Keratinocyte (primary cell): ENCODE results near the gene PRKAG2. TPM values are rescaled to one million over a fixed set of nuclear protein-coding genes. Genes with fewer than 3 reads are reported as not detected.

Experiments used
- DNase-seq: peaks from one replicate; pipeline ENCODE4 v3.0.0-alpha.2; 2011; ENCODE audit warnings: low read depth, missing footprints, low spot score
- FAIRE-seq: peaks from 2 replicates; lab custom pipeline; 2011; peaks lifted over from hg19 to GRCh38; lab: Jason Lieb, UNC
- H2AFZ ChIP-seq: 2 replicates; pipeline ENCODE4 v1.6.0; 2012; ENCODE audit warnings: low read length, control low read depth, inconsistent platforms; ENCODE audit not compliant: control insufficient read depth
- H3K27ac ChIP-seq: 2 replicates; pipeline ENCODE4 v1.5.1; 2011; ENCODE audit warnings: low read length; ENCODE audit not compliant: control insufficient read depth, insufficient read depth
- H3K27me3 ChIP-seq: 3 replicates; pipeline ENCODE4 v1.6.0; 2011; ENCODE audit warnings: low read length; ENCODE audit not compliant: control insufficient read depth, insufficient read depth; ENCODE audit errors: extremely low read depth
- H3K36me3 ChIP-seq, 2 experiments: 2 replicates in 1 of 2; 3 replicates in 1 of 2; pipeline ENCODE4 v1.5.1; 2011; ENCODE audit warnings: low read length in 2 of 2, mild to moderate bottlenecking in 1 of 2; ENCODE audit not compliant: control insufficient read depth in 2 of 2, insufficient read depth in 2 of 2; ENCODE audit errors: extremely low read depth in 1 of 2
- H3K4me1 ChIP-seq: 3 replicates; pipeline ENCODE4 v1.5.1; 2011; ENCODE audit warnings: low read length; ENCODE audit not compliant: control insufficient read depth, insufficient read depth; ENCODE audit errors: extremely low read depth
- H3K4me2 ChIP-seq: 3 replicates; pipeline ENCODE4 v1.6.0; 2011; ENCODE audit warnings: low read depth, low read length; ENCODE audit not compliant: control insufficient read depth, insufficient read depth; ENCODE audit errors: extremely low read depth
- H3K4me3 ChIP-seq, 3 experiments: fragments of 200-600 bp in 1 of 3; sonication (generic) in 1 of 3; 2 replicates in 2 of 3; 3 replicates in 1 of 3; pipeline ENCODE4 v1.5.1; 2011 to 2016; ENCODE audit warnings: low read length in 3 of 3, mild to moderate bottlenecking in 3 of 3, control low read depth in 2 of 3, inconsistent platforms in 1 of 3, low read depth in 1 of 3, mixed read lengths in 1 of 3, mixed run types in 1 of 3, moderate library complexity in 1 of 3; ENCODE audit not compliant: control insufficient read depth in 2 of 3, insufficient read depth in 2 of 3; ENCODE audit errors: extremely low read depth in 1 of 3
- H3K79me2 ChIP-seq: 2 replicates; pipeline ENCODE4 v1.6.0; 2012; ENCODE audit warnings: low read length; ENCODE audit not compliant: control insufficient read depth, insufficient read depth
- H3K9ac ChIP-seq: 3 replicates; pipeline ENCODE4 v1.6.0; 2011; ENCODE audit warnings: low read length; ENCODE audit not compliant: control insufficient read depth, insufficient read depth; ENCODE audit errors: extremely low read depth
- H3K9me1 ChIP-seq: 3 replicates; pipeline ENCODE4 v1.6.0; 2011; ENCODE audit warnings: low read length; ENCODE audit not compliant: control insufficient read depth, insufficient read depth; ENCODE audit errors: extremely low read depth
- H3K9me3 ChIP-seq: 2 replicates; pipeline ENCODE4 v1.5.1; 2012; ENCODE audit warnings: low read depth, low read length; ENCODE audit not compliant: control insufficient read depth
- H4K20me1 ChIP-seq: 3 replicates; pipeline ENCODE4 v1.6.0; 2011; ENCODE audit warnings: low read length; ENCODE audit not compliant: control insufficient read depth, insufficient read depth; ENCODE audit errors: extremely low read depth
- EZH2 ChIP-seq: IDR thresholded peaks from one replicate; pipeline ENCODE4 v1.6.1; 2012; ENCODE audit warnings: inconsistent platforms, mild to moderate bottlenecking, low read length, moderate library complexity
- dilution Hi-C: fragments of 300-500 bp; cut with MboI; formaldehyde crosslinking; loops from one replicate; pipeline ENCODE4 v1.7.0; 2020; ENCODE audit warnings: low sequenced_read_pairs; ENCODE audit not compliant: extremely low pct_ligation_motif_present
- polyA plus RNA-seq, 5 experiments: library from polyadenylated mRNA; depleted of rRNA in 3 of 5; stranded (reverse) in 3 of 5; stranded (forward) in 1 of 5; unstranded in 1 of 5; fragments of >200 nt; gene quantifications; 1 replicate in 1 of 5; 2 replicates in 3 of 5; 3 replicates in 1 of 5; pipeline versions ENCODE4 v1.2.1 to v1.2.3, GENCODE V29; 2011 to 2012; ENCODE audit warnings: missing spikeins in 2 of 5, low read depth in 1 of 5, low replicate concordance in 1 of 5
- TF ChIP-seq, protein P1 (sequence below), 3 experiments: IDR thresholded peaks in 1 of 3; conservative IDR thresholded peaks in 1 of 3; optimal IDR thresholded peaks in 1 of 3; 2 replicates in 2 of 3; 3 replicates in 1 of 3; pipeline versions ENCODE3 to v1.5.1; 2011; ENCODE audit warnings: low read length in 3 of 3, mild to moderate bottlenecking in 3 of 3, moderate library complexity in 2 of 3, control low read depth in 1 of 3, inconsistent platforms in 1 of 3; ENCODE audit not compliant: insufficient read depth in 2 of 3; ENCODE audit errors: extremely low read depth in 1 of 3

PRKAG2 gene
- polyA plus RNA-seq, 1 donor (not counting 4 experiments of a cell fraction or from before 2014, with no cell fraction given), result 39.5 TPM

DNA sequence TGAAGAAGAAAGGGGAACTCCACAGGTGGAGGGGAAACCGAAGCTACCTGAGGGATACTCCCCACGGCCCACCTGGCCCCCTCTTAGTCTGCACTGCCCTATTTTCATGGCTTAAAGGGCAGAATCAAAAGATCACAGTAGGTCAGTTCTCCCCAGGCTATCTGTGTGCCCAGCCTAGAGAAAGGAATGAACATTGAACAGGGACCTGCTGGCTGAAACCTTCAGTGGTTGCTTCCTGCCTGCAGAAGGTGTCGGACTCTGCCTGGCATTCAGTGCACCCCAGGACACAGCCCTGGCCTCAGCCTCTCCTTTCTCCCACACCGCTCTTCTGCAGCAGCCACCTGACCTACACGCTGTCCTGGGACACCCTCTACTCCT is 74.5 kb downstream of the PRKAG2 start:
- dilution Hi-C loops, result no loop called here
- DNase-seq (no peak), FAIRE-seq (no peak)
- TF ChIP-seq, protein P1, sequence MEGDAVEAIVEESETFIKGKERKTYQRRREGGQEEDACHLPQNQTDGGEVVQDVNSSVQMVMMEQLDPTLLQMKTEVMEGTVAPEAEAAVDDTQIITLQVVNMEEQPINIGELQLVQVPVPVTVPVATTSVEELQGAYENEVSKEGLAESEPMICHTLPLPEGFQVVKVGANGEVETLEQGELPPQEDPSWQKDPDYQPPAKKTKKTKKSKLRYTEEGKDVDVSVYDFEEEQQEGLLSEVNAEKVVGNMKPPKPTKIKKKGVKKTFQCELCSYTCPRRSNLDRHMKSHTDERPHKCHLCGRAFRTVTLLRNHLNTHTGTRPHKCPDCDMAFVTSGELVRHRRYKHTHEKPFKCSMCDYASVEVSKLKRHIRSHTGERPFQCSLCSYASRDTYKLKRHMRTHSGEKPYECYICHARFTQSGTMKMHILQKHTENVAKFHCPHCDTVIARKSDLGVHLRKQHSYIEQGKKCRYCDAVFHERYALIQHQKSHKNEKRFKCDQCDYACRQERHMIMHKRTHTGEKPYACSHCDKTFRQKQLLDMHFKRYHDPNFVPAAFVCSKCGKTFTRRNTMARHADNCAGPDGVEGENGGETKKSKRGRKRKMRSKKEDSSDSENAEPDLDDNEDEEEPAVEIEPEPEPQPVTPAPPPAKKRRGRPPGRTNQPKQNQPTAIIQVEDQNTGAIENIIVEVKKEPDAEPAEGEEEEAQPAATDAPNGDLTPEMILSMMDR (optimal IDR thresholded peaks at IDR 0.05 in 1 of 3, IDR thresholded peaks at IDR 0.05 in 1 of 3, conservative IDR thresholded peaks at IDR 0.05 in 1 of 3; ENCODE audit: extremely low read depth in 1 of 3, insufficient read depth in 2 of 3, low read length in 3 of 3), result no peak
- TF ChIP-seq EZH2, result no peak
- Histone ChIP-seq H3K4me1 (peaks cover 5% of the 10 kb centered on the region), H3K9me1 (no peaks in the 10 kb centered on the region), H2AFZ (no peak overlapping the region), H3K9me3 (no peaks in the 10 kb centered on the region), H4K20me1 (no peaks in the 10 kb centered on the region), H3K27ac (no peak overlapping the region), H3K4me2 (no peak overlapping the region), H3K9ac (no peak overlapping the region), H3K27me3 (peaks cover 16% of the 10 kb centered on the region), H3K79me2 (no peaks in the 10 kb centered on the region), H3K4me3 (no peak overlapping the region), H3K36me3 (no peaks in the 10 kb centered on the region)

GRCh38 chr7:151801782-151802468 is 75.0 kb downstream of the PRKAG2 start:
- Histone ChIP-seq H3K4me2 (no peak overlapping the region), H3K27me3 (peaks cover 16% of the 10 kb centered on the region), H3K4me1 (peaks cover 9% of the 10 kb centered on the region), H4K20me1 (no peaks in the 10 kb centered on the region), H3K4me3 (no peak overlapping the region), H2AFZ (no peak overlapping the region), H3K9me3 (no peaks in the 10 kb centered on the region), H3K27ac (no peak overlapping the region), H3K36me3 (no peaks in the 10 kb centered on the region), H3K79me2 (no peaks in the 10 kb centered on the region), H3K9ac (no peak overlapping the region), H3K9me1 (no peaks in the 10 kb centered on the region)
- dilution Hi-C loops, result no loop called here
- DNase-seq (no peak), FAIRE-seq (no peak)
- TF ChIP-seq EZH2, result no peak
- TF ChIP-seq, protein P1 (optimal IDR thresholded peaks at IDR 0.05 in 1 of 3, IDR thresholded peaks at IDR 0.05 in 1 of 3, conservative IDR thresholded peaks at IDR 0.05 in 1 of 3; ENCODE audit: extremely low read depth in 1 of 3, insufficient read depth in 2 of 3, low read length in 3 of 3), result no peak
